H9 (cell line): Measurements from ENCODE around the gene RASGRP3. TPM values are rescaled to one million over a fixed set of nuclear protein-coding genes. Genes with fewer than 3 reads are reported as not detected.
"Not testable (repeated sequence)": the region's sequence is repeated elsewhere in the genome, so short reads cannot be mapped to it uniquely, and the experiment has no call there.

Experiments used
- DNase-seq: peaks from one replicate; pipeline ENCODE4 v3.0.0-alpha.2; 2017
- H2AFZ ChIP-seq: one replicate; pipeline ENCODE4 v1.6.1; 2013; ENCODE audit warnings: mild to moderate bottlenecking, low read length, control low read depth, moderate library complexity
- H2AK5ac ChIP-seq: 2 replicates; pipeline ENCODE4 v1.6.1; 2013; ENCODE audit warnings: low read length, control low read depth, mixed read lengths; ENCODE audit not compliant: insufficient read length
- H2BK120ac ChIP-seq: one replicate; pipeline ENCODE4 v1.6.1; 2013; ENCODE audit warnings: low read depth, mild to moderate bottlenecking, low read length, control low read depth, inconsistent platforms; ENCODE audit not compliant: poor library complexity, severe bottlenecking
- H2BK12ac ChIP-seq: 2 replicates; pipeline ENCODE4 v1.6.1; 2013; ENCODE audit warnings: low read length, control low read depth, mixed read lengths, low read depth; ENCODE audit not compliant: insufficient read length
- H2BK15ac ChIP-seq: 2 replicates; pipeline ENCODE4 v1.6.1; 2013; ENCODE audit warnings: low read depth, low read length, control low read depth
- H2BK20ac ChIP-seq: one replicate; pipeline ENCODE4 v1.6.1; 2013; ENCODE audit warnings: low read depth, mild to moderate bottlenecking, low read length, control low read depth, inconsistent platforms; ENCODE audit not compliant: poor library complexity, severe bottlenecking
- H2BK5ac ChIP-seq: 2 replicates; pipeline ENCODE4 v1.6.1; 2013; ENCODE audit warnings: low read length, control low read depth, mixed read lengths; ENCODE audit not compliant: insufficient read length
- H3K14ac ChIP-seq: 2 replicates; pipeline ENCODE4 v1.6.1; 2013; ENCODE audit warnings: low read length, control low read depth; ENCODE audit not compliant: insufficient read depth
- H3K18ac ChIP-seq: 2 replicates; pipeline ENCODE4 v1.6.1; 2013; ENCODE audit warnings: low read depth, mild to moderate bottlenecking, mixed read lengths, low read length, control low read depth; ENCODE audit not compliant: insufficient read length
- H3K23ac ChIP-seq: 2 replicates; pipeline ENCODE4 v1.6.1; 2013; ENCODE audit warnings: low read length, control low read depth, mixed read lengths, low read depth; ENCODE audit not compliant: insufficient read length
- H3K23me2 ChIP-seq: 2 replicates; pipeline ENCODE4 v1.6.1; 2013; ENCODE audit warnings: low read depth, mild to moderate bottlenecking, mixed read lengths, low read length, control low read depth; ENCODE audit not compliant: insufficient read length, poor library complexity, severe bottlenecking
- H3K27ac ChIP-seq: 2 replicates; pipeline ENCODE4 v1.5.1; 2013; ENCODE audit warnings: low read length, control low read depth, mixed read lengths, low read depth; ENCODE audit not compliant: insufficient read length
- H3K27me3 ChIP-seq: 2 replicates; pipeline ENCODE4 v1.6.1; 2013; ENCODE audit warnings: low read length, control low read depth, inconsistent platforms; ENCODE audit not compliant: insufficient read depth
- H3K4ac ChIP-seq: 2 replicates; pipeline ENCODE4 v1.6.1; 2013; ENCODE audit warnings: low read depth, mild to moderate bottlenecking, control low read depth, inconsistent platforms, low read length, moderate library complexity
- H3K4me1 ChIP-seq: 2 replicates; pipeline ENCODE4 v1.6.1; 2013; ENCODE audit warnings: low read length, control low read depth, inconsistent platforms; ENCODE audit not compliant: insufficient read depth
- H3K4me2 ChIP-seq: 2 replicates; pipeline ENCODE4 v1.6.1; 2013; ENCODE audit warnings: low read length, control low read depth, mixed read lengths; ENCODE audit not compliant: insufficient read length, insufficient read depth
- H3K56ac ChIP-seq: 2 replicates; pipeline ENCODE4 v1.6.1; 2013; ENCODE audit warnings: low read depth, mild to moderate bottlenecking, mixed read lengths, low read length, control low read depth; ENCODE audit not compliant: insufficient read length
- H3K79me1 ChIP-seq: 2 replicates; pipeline ENCODE4 v1.6.1; 2013; ENCODE audit warnings: low read depth, mild to moderate bottlenecking, moderate library complexity, low read length, control low read depth, inconsistent platforms; ENCODE audit not compliant: insufficient read depth, poor library complexity, severe bottlenecking
- H3K79me2 ChIP-seq: 2 replicates; pipeline ENCODE4 v1.6.1; 2013; ENCODE audit warnings: low read length, control low read depth, inconsistent platforms; ENCODE audit not compliant: insufficient read depth
- H3K9ac ChIP-seq: 2 replicates; pipeline ENCODE4 v1.6.1; 2013; ENCODE audit warnings: low read length, control low read depth, mixed read lengths; ENCODE audit not compliant: insufficient read length; ENCODE audit errors: extremely low read depth
- H3K9me3 ChIP-seq: one replicate; pipeline ENCODE4 v1.6.1; 2013; ENCODE audit warnings: low read depth, low read length, inconsistent platforms; ENCODE audit not compliant: control insufficient read depth
- H3T11ph ChIP-seq: one replicate; pipeline ENCODE4 v1.6.1; 2013; ENCODE audit warnings: mild to moderate bottlenecking, low read length, control low read depth, inconsistent platforms
- H4K20me1 ChIP-seq: one replicate; pipeline ENCODE4 v1.6.1; 2013; ENCODE audit not compliant: control insufficient read depth, insufficient read length, insufficient read depth
- H4K5ac ChIP-seq: 2 replicates; pipeline ENCODE4 v1.6.1; 2013; ENCODE audit warnings: low read depth, mild to moderate bottlenecking, mixed read lengths, low read length, control low read depth; ENCODE audit not compliant: insufficient read length
- H4K8ac ChIP-seq: replicated peaks from 2 replicates; pipeline ENCODE4 v1.6.1; 2013; ENCODE audit warnings: low read length, control low read depth, mixed read lengths, low read depth; ENCODE audit not compliant: insufficient read length
- H4K91ac ChIP-seq: 2 replicates; pipeline ENCODE4 v1.6.1; 2013; ENCODE audit warnings: low read depth, mild to moderate bottlenecking, moderate library complexity, mixed read lengths, low read length, control low read depth; ENCODE audit not compliant: insufficient read length
- H3K27ac Mint-ChIP-seq, 3 experiments: 2 replicates in 2 of 3; 3 replicates in 1 of 3; pipeline ENCODE4 v1.8.0; 2020 to 2021; ENCODE audit warnings: mixed read lengths in 3 of 3, mild to moderate bottlenecking in 1 of 3, moderate library complexity in 1 of 3
- H3K27me3 Mint-ChIP-seq: 2 replicates; pipeline ENCODE4 v1.8.0; 2021; ENCODE audit warnings: low read depth, mild to moderate bottlenecking, moderate library complexity, mixed read lengths
- H3K36me3 Mint-ChIP-seq, 3 experiments: 2 replicates in 2 of 3; 3 replicates in 1 of 3; pipeline ENCODE4 v1.8.0; 2020 to 2021; ENCODE audit warnings: low read depth in 3 of 3, mixed read lengths in 3 of 3; ENCODE audit not compliant: insufficient read depth in 1 of 3
- H3K4me1 Mint-ChIP-seq, 2 experiments: 2 replicates each; pipeline ENCODE4 v1.8.0; 2020; ENCODE audit warnings: mixed read lengths in 2 of 2
- H3K4me3 Mint-ChIP-seq, 2 experiments: 2 replicates in 1 of 2; 3 replicates in 1 of 2; pipeline ENCODE4 v1.8.0; 2020 to 2021; ENCODE audit warnings: mild to moderate bottlenecking in 2 of 2, mixed read lengths in 2 of 2, moderate library complexity in 1 of 2
- H3K9me3 Mint-ChIP-seq, 2 experiments: 2 replicates in 1 of 2; 3 replicates in 1 of 2; pipeline ENCODE4 v1.8.0; 2020; ENCODE audit warnings: mild to moderate bottlenecking in 2 of 2, mixed read lengths in 2 of 2, moderate library complexity in 1 of 2
- WGBS: extraction: QIAGEN DNeasy Blood & Tissue Kit; methylation state at CpG from one replicate; pipeline ENCODE4 v1.1.7; 2013; ENCODE audit warnings: missing lambda C conversion rate, low lambda C conversion rate, mixed read lengths; ENCODE audit not compliant: insufficient read length; ENCODE audit errors: extremely low coverage; 5-methylcytosine and 5-hydroxymethylcytosine counted together
- total RNA-seq: library from RNA; stranded (reverse); gene quantifications from 2 replicates; pipeline ENCODE4 v1.2.1, GENCODE V29; 2021
- TF ChIP-seq, protein P1 (sequence below): fragments of 200-600 bp; sonication (generic); conservative IDR thresholded peaks from 3 replicates; pipeline ENCODE4 v1.8.0; 2021; ENCODE audit warnings: antibody characterized with exemption, mild to moderate bottlenecking

Gene RASGRP3
- total RNA-seq, 1 experiment from 2014 or later: not detected

- H3K9me3 ChIP-seq: no peaks in the 10 kb centered on the region
- H3K9ac ChIP-seq: no peak overlapping the region
- H2AFZ ChIP-seq: no peak overlapping the region
- no peak overlapping the region for H4K8ac ChIP-seq
- H3K79me2 ChIP-seq: no peaks in the 10 kb centered on the region
- H3K79me1 ChIP-seq: no peaks in the 10 kb centered on the region
- no peak overlapping the region for H3T11ph ChIP-seq
- no peak for DNase-seq
- no peaks in the 10 kb centered on the region; the same call in 1 of the 2 replicates for H3K4me1 ChIP-seq
- Mint-ChIP-seq H3K4me1 (0 out of 4 replicates have a peak, but pooled peaks cover 0 to 5% of the 10 kb centered on the region in 2 experiments), H3K4me3 (no peak overlapping the region), H3K27me3 (no peaks in the 10 kb centered on the region), H3K36me3 (no peaks in the 10 kb centered on the region), H3K27ac (no peak overlapping the region), H3K9me3 (no peaks in the 10 kb centered on the region)
- no CpG with 5 or more reads among the region's 2 CpGs for WGBS
- no peak overlapping the region for H4K5ac ChIP-seq
- H2BK12ac ChIP-seq: no peak overlapping the region
- H2BK20ac ChIP-seq: no peak overlapping the region
- no peak overlapping the region for H3K4ac ChIP-seq
- no peak overlapping the region for H2AK5ac ChIP-seq
- no peaks in the 10 kb centered on the region for H3K23me2 ChIP-seq
- H3K56ac ChIP-seq: no peak overlapping the region
- H3K23ac ChIP-seq: no peak overlapping the region
- no peak overlapping the region for H3K27ac ChIP-seq
- H4K91ac ChIP-seq: no peak overlapping the region
- no peak overlapping the region for H3K14ac ChIP-seq
- H2BK5ac ChIP-seq: no peak overlapping the region
- H2BK15ac ChIP-seq: no peak overlapping the region
- TF ChIP-seq, protein P1, sequence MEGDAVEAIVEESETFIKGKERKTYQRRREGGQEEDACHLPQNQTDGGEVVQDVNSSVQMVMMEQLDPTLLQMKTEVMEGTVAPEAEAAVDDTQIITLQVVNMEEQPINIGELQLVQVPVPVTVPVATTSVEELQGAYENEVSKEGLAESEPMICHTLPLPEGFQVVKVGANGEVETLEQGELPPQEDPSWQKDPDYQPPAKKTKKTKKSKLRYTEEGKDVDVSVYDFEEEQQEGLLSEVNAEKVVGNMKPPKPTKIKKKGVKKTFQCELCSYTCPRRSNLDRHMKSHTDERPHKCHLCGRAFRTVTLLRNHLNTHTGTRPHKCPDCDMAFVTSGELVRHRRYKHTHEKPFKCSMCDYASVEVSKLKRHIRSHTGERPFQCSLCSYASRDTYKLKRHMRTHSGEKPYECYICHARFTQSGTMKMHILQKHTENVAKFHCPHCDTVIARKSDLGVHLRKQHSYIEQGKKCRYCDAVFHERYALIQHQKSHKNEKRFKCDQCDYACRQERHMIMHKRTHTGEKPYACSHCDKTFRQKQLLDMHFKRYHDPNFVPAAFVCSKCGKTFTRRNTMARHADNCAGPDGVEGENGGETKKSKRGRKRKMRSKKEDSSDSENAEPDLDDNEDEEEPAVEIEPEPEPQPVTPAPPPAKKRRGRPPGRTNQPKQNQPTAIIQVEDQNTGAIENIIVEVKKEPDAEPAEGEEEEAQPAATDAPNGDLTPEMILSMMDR: no peak
- no peaks in the 10 kb centered on the region for H4K20me1 ChIP-seq
- no peak overlapping the region for H2BK120ac ChIP-seq
- H3K27me3 ChIP-seq: no peaks in the 10 kb centered on the region
- H3K18ac ChIP-seq: no peak overlapping the region
- no peak overlapping the region for H3K4me2 ChIP-seq
These were observed 16.7 kb upstream of the RASGRP3 start for GRCh38 chr2:33459745-33460144.

GRCh38 chr2:33462512-33462911 is 13.9 kb upstream of the RASGRP3 start:
- not testable (repeated sequence) for H3K9ac ChIP-seq, H3K4me1 Mint-ChIP-seq, H3K14ac ChIP-seq, H4K20me1 ChIP-seq, H2AFZ ChIP-seq, DNase-seq, H3K79me1 ChIP-seq, H4K5ac ChIP-seq, H4K91ac ChIP-seq, H3K23me2 ChIP-seq, H3K56ac ChIP-seq, H3K23ac ChIP-seq, H3K4me1 ChIP-seq, H3K79me2 ChIP-seq, H2BK12ac ChIP-seq, H2BK120ac ChIP-seq, H2BK5ac ChIP-seq, H3K18ac ChIP-seq, H3K27ac Mint-ChIP-seq, H3K36me3 Mint-ChIP-seq, H4K8ac ChIP-seq, H3T11ph ChIP-seq, H3K27ac ChIP-seq, H2AK5ac ChIP-seq, H3K9me3 ChIP-seq, H3K4me3 Mint-ChIP-seq, H3K4ac ChIP-seq, H2BK20ac ChIP-seq, H2BK15ac ChIP-seq, H3K9me3 Mint-ChIP-seq, H3K27me3 ChIP-seq, H3K4me2 ChIP-seq, H3K27me3 Mint-ChIP-seq
- WGBS: no CpG with 5 or more reads among the region's 8 CpGs
